ENCODE measurements around the gene RRAGD.
A peak's percentile ranks its signal among the peaks of the same experiment; 100 is the strongest.

DNA sequence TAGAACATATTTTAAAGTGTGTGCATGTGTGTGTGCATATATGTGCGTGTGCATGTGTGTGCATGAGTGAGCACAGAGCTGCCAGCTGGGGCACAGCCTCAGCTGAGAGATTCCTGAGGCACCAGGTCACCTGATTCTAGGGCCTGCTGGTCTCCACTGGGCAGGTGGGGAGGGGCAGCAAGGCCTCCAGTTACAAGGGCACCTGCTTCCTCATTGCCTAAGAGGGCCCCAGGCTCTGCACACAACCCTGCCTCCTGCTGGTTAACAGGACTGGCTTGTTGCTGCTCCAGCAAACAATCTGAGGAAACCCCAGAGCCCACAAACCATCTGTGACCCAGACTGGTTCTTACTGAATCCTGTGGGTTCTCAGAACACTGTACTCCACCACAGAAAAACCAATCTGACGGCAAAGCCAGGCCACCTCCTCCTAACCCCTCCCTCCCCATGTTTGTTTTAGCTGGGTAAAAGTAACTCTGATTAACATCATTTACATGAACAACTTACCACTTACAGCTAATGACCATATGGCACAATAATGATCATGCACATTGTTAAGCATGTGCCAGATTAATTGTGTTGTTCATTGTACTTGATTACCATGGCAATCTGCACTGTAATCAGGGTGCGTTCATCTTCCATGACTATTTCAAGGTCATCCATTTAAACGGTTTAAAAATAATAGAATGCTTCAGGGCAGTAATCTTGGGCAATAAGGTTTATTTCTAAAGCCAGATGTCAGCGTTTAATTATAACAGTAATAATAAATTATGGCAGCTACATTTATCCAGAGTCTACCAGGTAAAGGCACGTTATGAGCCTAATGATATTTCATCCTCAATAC lies 36.4 kb downstream of the RRAGD start:
- TF ChIP-seq, protein P1, sequence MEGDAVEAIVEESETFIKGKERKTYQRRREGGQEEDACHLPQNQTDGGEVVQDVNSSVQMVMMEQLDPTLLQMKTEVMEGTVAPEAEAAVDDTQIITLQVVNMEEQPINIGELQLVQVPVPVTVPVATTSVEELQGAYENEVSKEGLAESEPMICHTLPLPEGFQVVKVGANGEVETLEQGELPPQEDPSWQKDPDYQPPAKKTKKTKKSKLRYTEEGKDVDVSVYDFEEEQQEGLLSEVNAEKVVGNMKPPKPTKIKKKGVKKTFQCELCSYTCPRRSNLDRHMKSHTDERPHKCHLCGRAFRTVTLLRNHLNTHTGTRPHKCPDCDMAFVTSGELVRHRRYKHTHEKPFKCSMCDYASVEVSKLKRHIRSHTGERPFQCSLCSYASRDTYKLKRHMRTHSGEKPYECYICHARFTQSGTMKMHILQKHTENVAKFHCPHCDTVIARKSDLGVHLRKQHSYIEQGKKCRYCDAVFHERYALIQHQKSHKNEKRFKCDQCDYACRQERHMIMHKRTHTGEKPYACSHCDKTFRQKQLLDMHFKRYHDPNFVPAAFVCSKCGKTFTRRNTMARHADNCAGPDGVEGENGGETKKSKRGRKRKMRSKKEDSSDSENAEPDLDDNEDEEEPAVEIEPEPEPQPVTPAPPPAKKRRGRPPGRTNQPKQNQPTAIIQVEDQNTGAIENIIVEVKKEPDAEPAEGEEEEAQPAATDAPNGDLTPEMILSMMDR (IDR thresholded peaks at IDR 0.05; ENCODE audit: low read depth, low read length, missing input control) = peak; percentile 8
- TF ChIP-seq RAD21 (IDR thresholded peaks at IDR 0.05) (peak in 1 of 2 donors; percentile 50), TAF1 (conservative IDR thresholded peaks at IDR 0.05) (no peak), YY1 (IDR thresholded peaks at IDR 0.05) (no peak), JUND (IDR thresholded peaks at IDR 0.05) (no peak), NR2F2 (IDR thresholded peaks at IDR 0.05) (no peak), GABPA (IDR thresholded peaks at IDR 0.05 in 1 of 2, conservative IDR thresholded peaks at IDR 0.05 in 1 of 2) (no peak)
- TF ChIP-seq, protein P2, sequence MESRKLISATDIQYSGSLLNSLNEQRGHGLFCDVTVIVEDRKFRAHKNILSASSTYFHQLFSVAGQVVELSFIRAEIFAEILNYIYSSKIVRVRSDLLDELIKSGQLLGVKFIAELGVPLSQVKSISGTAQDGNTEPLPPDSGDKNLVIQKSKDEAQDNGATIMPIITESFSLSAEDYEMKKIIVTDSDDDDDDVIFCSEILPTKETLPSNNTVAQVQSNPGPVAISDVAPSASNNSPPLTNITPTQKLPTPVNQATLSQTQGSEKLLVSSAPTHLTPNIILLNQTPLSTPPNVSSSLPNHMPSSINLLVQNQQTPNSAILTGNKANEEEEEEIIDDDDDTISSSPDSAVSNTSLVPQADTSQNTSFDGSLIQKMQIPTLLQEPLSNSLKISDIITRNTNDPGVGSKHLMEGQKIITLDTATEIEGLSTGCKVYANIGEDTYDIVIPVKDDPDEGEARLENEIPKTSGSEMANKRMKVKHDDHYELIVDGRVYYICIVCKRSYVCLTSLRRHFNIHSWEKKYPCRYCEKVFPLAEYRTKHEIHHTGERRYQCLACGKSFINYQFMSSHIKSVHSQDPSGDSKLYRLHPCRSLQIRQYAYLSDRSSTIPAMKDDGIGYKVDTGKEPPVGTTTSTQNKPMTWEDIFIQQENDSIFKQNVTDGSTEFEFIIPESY (IDR thresholded peaks at IDR 0.05) = no peak
- TF ChIP-seq, protein P3, sequence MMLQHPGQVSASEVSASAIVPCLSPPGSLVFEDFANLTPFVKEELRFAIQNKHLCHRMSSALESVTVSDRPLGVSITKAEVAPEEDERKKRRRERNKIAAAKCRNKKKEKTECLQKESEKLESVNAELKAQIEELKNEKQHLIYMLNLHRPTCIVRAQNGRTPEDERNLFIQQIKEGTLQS (IDR thresholded peaks at IDR 0.05) = no peak
- TF ChIP-seq, protein P4, sequence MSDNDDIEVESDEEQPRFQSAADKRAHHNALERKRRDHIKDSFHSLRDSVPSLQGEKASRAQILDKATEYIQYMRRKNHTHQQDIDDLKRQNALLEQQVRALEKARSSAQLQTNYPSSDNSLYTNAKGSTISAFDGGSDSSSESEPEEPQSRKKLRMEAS (IDR thresholded peaks at IDR 0.05) = no peak

All from liver (tissue), 3 donors.